Motor neuron (in vitro differentiated cells): ENCODE measurements around the gene NPR2. TPM values are rescaled to one million over a fixed set of nuclear protein-coding genes. Genes with fewer than 3 reads are reported as not detected.

Source experiments
- ATAC-seq, 8 experiments: fragments of 200-7000 bp; cut with Tn5 transposase; replicated peaks in 6 of 8; 2 replicates each; pipeline ENCODE4 v1.8.0; 2021; ENCODE audit warnings: mild to moderate bottlenecking in 8 of 8, moderate library complexity in 8 of 8
- H3K27ac ChIP-seq, 2 donors: fragments of 250-450 bp; sonication (Bioruptor Pico); 2 replicates each; pipeline ENCODE4 v1.9.0; 2021; ENCODE audit warnings: antibody characterized with exemption in 2 of 2, mild to moderate bottlenecking in 2 of 2, moderate library complexity in 1 of 2
- H3K4me1 ChIP-seq, 2 donors: fragments of 250-450 bp; sonication (Bioruptor Pico); replicated peaks in 1 of 2; 2 replicates each; pipeline ENCODE4 v1.6.1; 2021; ENCODE audit warnings: antibody characterized with exemption in 2 of 2, mild to moderate bottlenecking in 2 of 2, moderate library complexity in 1 of 2
- H3K4me3 ChIP-seq, 5 donors: fragments of 250-450 bp; sonication (Bioruptor Pico); 2 replicates each; pipeline ENCODE4 v1.9.0; 2021; ENCODE audit warnings: antibody characterized with exemption in 5 of 5, mild to moderate bottlenecking in 5 of 5, moderate library complexity in 4 of 5
- WGBS, 10 experiments: fragments of 450-650 bp; shearing (Covaris generic); methylation state at CpG; one replicate each; pipeline ENCODE4 v1.0.0; 2022; 5-methylcytosine and 5-hydroxymethylcytosine counted together
- in situ Hi-C, 9 experiments: fragments of 400-800 bp; cut with MboI; loops; one replicate each; pipeline ENCODE4 v1.15.0; 2021; ENCODE audit warnings: low sequenced_read_pairs in 9 of 9, low pct_unique_long_range_greater_than_20kb in 2 of 9; ENCODE audit not compliant: unreplicated experiment in 9 of 9
- total RNA-seq, 8 experiments: library from RNA; unstranded; fragments of 300-600 nt; gene quantifications; 2 replicates each; pipeline versions ENCODE4 v1.2.3 to v1.2.4, GENCODE V29; 2022

The NPR2 gene
- total RNA-seq, 8 experiments from 2014 or later: 5.5 to 37.8 (median 14.6) TPM

- Histone ChIP-seq H3K4me1 (no peaks in the 10 kb centered on the region), H3K27ac (no peak overlapping the region), H3K4me3 (no peak overlapping the region)
- in situ Hi-C loops: no loop called here
- no peak for ATAC-seq
- WGBS, 10 experiments: 66 to 100% (median 100%) methylated on average over 1 to 10 of the region's 53 CpGs; no CpG with 5 or more reads in 5 of the 10 experiments
These were observed 54.7 kb downstream of the NPR2 start for GRCh38 chr9:35845824-35846771.

GRCh38 chr9:35847792-35848572 is 56.6 kb downstream of the NPR2 start:
- Histone ChIP-seq H3K27ac (no peak overlapping the region), H3K4me3 (no peak overlapping the region), H3K4me1 (no peaks in the 10 kb centered on the region)
- peak in 3 of 8 experiments; percentile 72 to 75 (median 75) for ATAC-seq
- in situ Hi-C loops: no loop called here
- 5 to 89% (median 80%) methylated on average over 1 to 4 of the region's 4 CpGs; no CpG with 5 or more reads in 3 of the 10 experiments for WGBS, 10 experiments

GRCh38 chr9:35852267-35852815 is 61.0 kb downstream of the NPR2 start:
- no peaks in the 10 kb centered on the region for H3K4me1 ChIP-seq
- in situ Hi-C loops: no loop called here
- H3K27ac ChIP-seq: no peak overlapping the region
- WGBS, 10 experiments: 40 to 100% (median 92%) methylated on average over 1 of the region's 2 CpGs; no CpG with 5 or more reads in 6 of the 10 experiments
- ATAC-seq: no peak
- no peak overlapping the region for H3K4me3 ChIP-seq

GRCh38 chr9:35852876-35853865 is 61.8 kb downstream of the NPR2 start:
- no peaks in the 10 kb centered on the region for H3K4me1 ChIP-seq
- WGBS, 10 experiments: 33 to 100% (median 88%) methylated on average over 1 to 9 of the region's 25 CpGs; no CpG with 5 or more reads in 3 of the 10 experiments
- ATAC-seq: no peak
- in situ Hi-C loops: no loop called here
- no peak overlapping the region for H3K4me3 ChIP-seq
- no peak overlapping the region for H3K27ac ChIP-seq

GRCh38 chr9:35854091-35854762 is 62.8 kb downstream of the NPR2 start:
- in situ Hi-C loops: no loop called here
- peak in 4 of 8 experiments; percentile 30 to 77 (median 71) for ATAC-seq
- H3K4me3 ChIP-seq: no peak overlapping the region
- H3K27ac ChIP-seq: no peak overlapping the region
- 20 to 70% (median 47%) methylated on average over 1 to 2 of the region's 7 CpGs; no CpG with 5 or more reads in 6 of the 10 experiments for WGBS, 10 experiments
- H3K4me1 ChIP-seq: no peaks in the 10 kb centered on the region

GRCh38 chr9:35856206-35856605 is 64.8 kb downstream of the NPR2 start:
- no peak for ATAC-seq
- in situ Hi-C loops: no loop called here
- WGBS, 10 experiments: 17 to 83% (median 68%) methylated on average over 1 to 3 of the region's 3 CpGs; no CpG with 5 or more reads in 2 of the 10 experiments
- H3K4me3 ChIP-seq: no peak overlapping the region
- H3K4me1 ChIP-seq: no peaks in the 10 kb centered on the region
- no peak overlapping the region for H3K27ac ChIP-seq

GRCh38 chr9:35856882-35857281 is 65.5 kb downstream of the NPR2 start:
- no peak for ATAC-seq
- Histone ChIP-seq H3K27ac (no peak overlapping the region), H3K4me3 (no peak overlapping the region), H3K4me1 (no peaks in the 10 kb centered on the region)
- WGBS, 10 experiments: 20 to 95% (median 80%) methylated on average over 1 to 4 of the region's 5 CpGs; no CpG with 5 or more reads in 4 of the 10 experiments
- in situ Hi-C loops: no loop called here

- no peak for ATAC-seq
- WGBS, 10 experiments: 20 to 90% (median 68%) methylated on average over 2 to 5 of the region's 5 CpGs; no CpG with 5 or more reads in 3 of the 10 experiments
These were observed 67.1 kb downstream of the NPR2 start for GRCh38 chr9:35858458-35858857.

More at GRCh38 chr9:35858458-35858857, 67.1 kb downstream of the NPR2 start:
- in situ Hi-C loops: no loop called here
- Histone ChIP-seq H3K4me3 (no peak overlapping the region), H3K4me1 (no peaks in the 10 kb centered on the region), H3K27ac (no peak overlapping the region)

Other genes with a start within 250 kb of the NPR2 start
- gene TESK1, start 186.3 kb upstream of the NPR2 start, total RNA-seq: 10 to 100 TPM; 15.9 to 30.6 (median 23.0) TPM
- 1 to 10 TPM in 5 of 8 experiments, under 1 TPM in 3; 0.50 to 3.8 (median 1.3) TPM for gene CD72, start 173.2 kb upstream of the NPR2 start, total RNA-seq
- gene SIT1, start 140.7 kb upstream of the NPR2 start, total RNA-seq: under 1 TPM in 3 of 8 experiments, not detected in 5; 0.36 to 0.62 (median 0.46) TPM
- over 10,000 TPM; 12,611 to 65,418 (median 21,607) TPM for gene RMRP, start 133.6 kb upstream of the NPR2 start, total RNA-seq
- gene CCDC107, start 133.3 kb upstream of the NPR2 start, total RNA-seq: 10 to 100 TPM in 5 of 8 experiments, 1 to 10 TPM in 3; 4.3 to 26.4 (median 18.8) TPM
- gene ARHGEF39, start 126.4 kb upstream of the NPR2 start, total RNA-seq: 1 to 10 TPM in 6 of 8 experiments, under 1 TPM in 2; 0.41 to 7.2 (median 3.0) TPM
- 1 to 10 TPM in 1 of 8 experiments, under 1 TPM in 2, not detected in 5; 0.60 to 1.8 (median 0.87) TPM for gene CA9, start 117.7 kb upstream of the NPR2 start, total RNA-seq
- 100 to 1,000 TPM in 2 of 8 experiments, 10 to 100 TPM in 3, 1 to 10 TPM in 3; 6.1 to 470 (median 68.3) TPM for gene TPM2, start 101.7 kb upstream of the NPR2 start, total RNA-seq
- 100 to 1,000 TPM in 1 of 8 experiments, 10 to 100 TPM in 6, 1 to 10 TPM in 1; 6.9 to 138 (median 44.6) TPM for gene TLN1, start 59.4 kb upstream of the NPR2 start, total RNA-seq
- gene CREB3, start 58.9 kb upstream of the NPR2 start, total RNA-seq: 10 to 100 TPM; 24.7 to 77.7 (median 56.2) TPM
- gene GBA2, start 42.4 kb upstream of the NPR2 start, total RNA-seq: 100 to 1,000 TPM in 1 of 8 experiments, 10 to 100 TPM in 7; 24.5 to 128 (median 53.7) TPM
- gene RGP1, start 42.3 kb upstream of the NPR2 start, total RNA-seq: 10 to 100 TPM; 11.0 to 31.0 (median 14.4) TPM
- not detected for gene MSMP, start 37.3 kb upstream of the NPR2 start, total RNA-seq
- 10 to 100 TPM in 1 of 8 experiments, 1 to 10 TPM in 6, under 1 TPM in 1; 0.31 to 21.9 (median 2.4) TPM for gene SPAG8, start 20.7 kb downstream of the NPR2 start, total RNA-seq
- gene HINT2, start 23.5 kb downstream of the NPR2 start, total RNA-seq: 10 to 100 TPM; 30.5 to 62.8 (median 42.9) TPM
- under 1 TPM; 0.07 to 0.76 (median 0.25) TPM for gene FAM221B, start 37.1 kb downstream of the NPR2 start, total RNA-seq
- gene TMEM8B, start 37.6 kb downstream of the NPR2 start, total RNA-seq: 10 to 100 TPM in 5 of 8 experiments, 1 to 10 TPM in 3; 2.4 to 17.0 (median 13.2) TPM
- gene OR13J1, start 78.8 kb downstream of the NPR2 start, total RNA-seq: under 1 TPM in 4 of 8 experiments, not detected in 4; 0.27 to 0.97 (median 0.40) TPM
- 1 to 10 TPM in 4 of 8 experiments, under 1 TPM in 3, not detected in 1; 0.27 to 1.8 (median 1.0) TPM for gene HRCT1, start 114.6 kb downstream of the NPR2 start, total RNA-seq
- under 1 TPM in 5 of 8 experiments, not detected in 3; 0.11 to 0.91 (median 0.25) TPM for gene SPAAR, start 117.9 kb downstream of the NPR2 start, total RNA-seq
- gene OR2S2, start 166.6 kb downstream of the NPR2 start, total RNA-seq: 1 to 10 TPM in 1 of 8 experiments, under 1 TPM in 4, not detected in 3; 0.31 to 3.5 (median 0.40) TPM
- gene RECK, start 245.3 kb downstream of the NPR2 start, total RNA-seq: 10 to 100 TPM in 4 of 8 experiments, 1 to 10 TPM in 4; 3.9 to 42.2 (median 8.0) TPM